BJ (cell line): ENCODE results near the gene GATA5. TPM values are rescaled to one million over a fixed set of nuclear protein-coding genes. Genes with fewer than 3 reads are reported as not detected.

Experiments used
- CTCF ChIA-PET: fragments of 350-600 bp; formaldehyde crosslinking; extraction: SDS; loops from one replicate; lab custom pipeline; 2021; ENCODE audit warnings: antibody characterized with exemption, inconsistent platforms; lab: Yijun Ruan, JAX
- POLR2A ChIA-PET: fragments of 300-600 bp; sonication (Branson Sonifier 250); formaldehyde crosslinking; extraction: SDS; loops from one replicate; lab custom pipeline; 2021; ENCODE audit warnings: antibody characterized with exemption; lab: Charles Lee
- DNase-seq: peaks from one replicate; pipeline ENCODE4 v3.0.0-alpha.2; 2011; ENCODE audit warnings: low read depth
- H3K27me3 ChIP-seq: 2 replicates; pipeline ENCODE4 v1.6.0; 2011; ENCODE audit warnings: low read length; ENCODE audit not compliant: control insufficient read depth, insufficient read depth
- H3K36me3 ChIP-seq: 2 replicates; pipeline ENCODE4 v1.5.1; 2011; ENCODE audit warnings: low read length; ENCODE audit not compliant: control insufficient read depth, insufficient read depth
- H3K4me3 ChIP-seq: 2 replicates; pipeline ENCODE4 v1.5.1; 2011; ENCODE audit warnings: low read depth, mild to moderate bottlenecking, control low read depth, low read length
- polyA plus RNA-seq: library from polyadenylated mRNA; depleted of rRNA; stranded (reverse); fragments of >200 nt; gene quantifications from 2 replicates; pipeline ENCODE4 v1.2.3, GENCODE V29; 2011
- TF ChIP-seq, protein P1 (sequence below): IDR thresholded peaks from 2 replicates; pipeline ENCODE4 v1.5.1; 2011; ENCODE audit warnings: low read depth, mild to moderate bottlenecking, control low read depth, inconsistent platforms, low read length, moderate library complexity; ENCODE audit not compliant: insufficient read depth

The GATA5 gene
- polyA plus RNA-seq, 1 experiment: not detected

DNA sequence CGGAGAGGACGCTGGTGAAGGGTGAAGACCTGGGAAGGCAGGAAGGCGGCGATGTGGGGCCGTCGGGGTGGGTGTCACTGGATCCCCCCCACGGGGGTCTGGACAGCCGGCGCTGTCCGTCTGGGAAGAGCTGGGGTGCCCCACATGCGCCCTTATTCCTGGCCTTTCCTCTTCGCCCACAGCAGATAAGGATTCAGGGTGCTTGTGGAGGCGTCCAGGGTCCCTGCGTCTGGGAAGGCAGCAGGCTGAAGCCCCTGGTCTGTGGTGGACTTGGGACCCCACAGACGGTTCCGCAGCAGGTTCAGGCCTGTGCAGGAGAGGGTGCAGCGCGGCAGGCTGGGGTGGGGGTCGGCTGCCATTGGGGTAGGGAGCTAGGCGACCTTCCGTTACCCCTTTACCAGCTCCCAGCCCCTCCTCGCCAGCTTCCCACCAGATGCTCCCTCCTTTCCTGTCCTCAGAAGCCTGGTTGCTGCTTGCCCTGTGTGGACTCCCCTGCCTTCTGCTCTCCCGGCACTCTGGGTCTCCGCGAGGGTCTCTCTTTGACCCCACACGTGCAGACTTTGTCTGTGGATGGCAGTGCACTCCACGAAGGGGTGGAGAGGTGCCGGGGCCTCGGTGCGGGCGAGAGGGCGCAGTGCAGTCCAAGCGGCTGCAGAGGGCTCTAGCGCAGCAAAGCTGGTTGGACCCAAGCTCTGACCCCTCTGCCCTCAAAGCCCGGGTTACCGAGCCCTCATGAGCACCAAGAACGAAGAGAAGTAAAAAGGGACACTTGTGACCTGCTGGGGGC is 2.1 kb upstream of the GATA5 start:
- CTCF ChIA-PET: interaction anchor here (2.4 kb wide), 1 partner anchor 22 kb away, joined by 10 read pairs; no protein-coding TSS in a partner anchor
- H3K27me3 ChIP-seq: peaks cover 34% of the 10 kb centered on the region
- TF ChIP-seq, protein P1, sequence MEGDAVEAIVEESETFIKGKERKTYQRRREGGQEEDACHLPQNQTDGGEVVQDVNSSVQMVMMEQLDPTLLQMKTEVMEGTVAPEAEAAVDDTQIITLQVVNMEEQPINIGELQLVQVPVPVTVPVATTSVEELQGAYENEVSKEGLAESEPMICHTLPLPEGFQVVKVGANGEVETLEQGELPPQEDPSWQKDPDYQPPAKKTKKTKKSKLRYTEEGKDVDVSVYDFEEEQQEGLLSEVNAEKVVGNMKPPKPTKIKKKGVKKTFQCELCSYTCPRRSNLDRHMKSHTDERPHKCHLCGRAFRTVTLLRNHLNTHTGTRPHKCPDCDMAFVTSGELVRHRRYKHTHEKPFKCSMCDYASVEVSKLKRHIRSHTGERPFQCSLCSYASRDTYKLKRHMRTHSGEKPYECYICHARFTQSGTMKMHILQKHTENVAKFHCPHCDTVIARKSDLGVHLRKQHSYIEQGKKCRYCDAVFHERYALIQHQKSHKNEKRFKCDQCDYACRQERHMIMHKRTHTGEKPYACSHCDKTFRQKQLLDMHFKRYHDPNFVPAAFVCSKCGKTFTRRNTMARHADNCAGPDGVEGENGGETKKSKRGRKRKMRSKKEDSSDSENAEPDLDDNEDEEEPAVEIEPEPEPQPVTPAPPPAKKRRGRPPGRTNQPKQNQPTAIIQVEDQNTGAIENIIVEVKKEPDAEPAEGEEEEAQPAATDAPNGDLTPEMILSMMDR: no peak
- no peaks in the 10 kb centered on the region for H3K36me3 ChIP-seq
- H3K4me3 ChIP-seq: no peak overlapping the region
- POLR2A ChIA-PET: no interaction called here
- DNase-seq: no peak

DNA sequence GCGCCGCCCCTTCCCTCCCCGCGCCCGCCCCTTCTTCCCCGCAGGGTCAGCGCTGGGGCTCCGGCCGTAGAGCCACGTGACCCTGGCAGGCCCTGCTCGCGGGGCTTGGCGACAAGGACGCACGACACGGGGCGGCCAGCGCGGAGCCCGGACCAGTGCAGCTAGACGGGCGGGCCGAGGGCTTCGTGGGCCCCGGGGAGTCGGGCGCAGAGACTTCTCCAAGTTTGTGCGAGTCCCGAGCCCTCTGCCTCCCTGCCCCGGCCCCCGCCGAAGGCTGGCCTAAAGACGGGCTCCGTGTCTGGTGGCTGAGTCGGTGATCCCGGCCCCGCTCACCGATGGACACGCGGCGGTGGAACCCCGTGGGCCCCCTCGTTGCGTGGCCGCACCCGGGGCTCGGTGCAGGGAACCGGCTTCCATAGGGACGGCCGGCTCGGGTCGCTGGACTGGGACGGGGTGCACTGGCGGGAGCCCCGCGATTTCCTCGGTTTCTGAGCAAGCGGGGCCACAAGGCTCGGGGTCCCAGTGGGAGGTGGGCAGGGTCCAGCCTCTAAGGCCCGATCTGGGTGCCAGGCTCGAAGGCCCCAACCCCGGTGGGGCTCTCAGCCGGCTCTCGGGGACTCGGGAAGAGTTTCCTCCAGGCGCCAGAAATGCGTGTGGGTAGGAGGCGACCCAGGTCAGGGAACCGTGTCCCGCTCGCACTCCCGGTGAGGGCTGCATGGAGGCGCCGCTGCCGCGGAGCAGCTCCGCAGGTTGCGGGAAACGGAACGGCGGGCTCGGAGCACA is 452 bp upstream of the GATA5 start:
- no peaks in the 10 kb centered on the region for H3K36me3 ChIP-seq
- ChIA-PET CTCF (interaction anchor here (1.0 kb wide), 1 partner anchor 140 kb away, joined by 3 read pairs; no protein-coding TSS in a partner anchor), POLR2A (no interaction called here)
- peaks cover 22% of the 10 kb centered on the region for H3K27me3 ChIP-seq
- no peak overlapping the region for H3K4me3 ChIP-seq
- no peak for DNase-seq
- TF ChIP-seq, protein P1: no peak

DNA sequence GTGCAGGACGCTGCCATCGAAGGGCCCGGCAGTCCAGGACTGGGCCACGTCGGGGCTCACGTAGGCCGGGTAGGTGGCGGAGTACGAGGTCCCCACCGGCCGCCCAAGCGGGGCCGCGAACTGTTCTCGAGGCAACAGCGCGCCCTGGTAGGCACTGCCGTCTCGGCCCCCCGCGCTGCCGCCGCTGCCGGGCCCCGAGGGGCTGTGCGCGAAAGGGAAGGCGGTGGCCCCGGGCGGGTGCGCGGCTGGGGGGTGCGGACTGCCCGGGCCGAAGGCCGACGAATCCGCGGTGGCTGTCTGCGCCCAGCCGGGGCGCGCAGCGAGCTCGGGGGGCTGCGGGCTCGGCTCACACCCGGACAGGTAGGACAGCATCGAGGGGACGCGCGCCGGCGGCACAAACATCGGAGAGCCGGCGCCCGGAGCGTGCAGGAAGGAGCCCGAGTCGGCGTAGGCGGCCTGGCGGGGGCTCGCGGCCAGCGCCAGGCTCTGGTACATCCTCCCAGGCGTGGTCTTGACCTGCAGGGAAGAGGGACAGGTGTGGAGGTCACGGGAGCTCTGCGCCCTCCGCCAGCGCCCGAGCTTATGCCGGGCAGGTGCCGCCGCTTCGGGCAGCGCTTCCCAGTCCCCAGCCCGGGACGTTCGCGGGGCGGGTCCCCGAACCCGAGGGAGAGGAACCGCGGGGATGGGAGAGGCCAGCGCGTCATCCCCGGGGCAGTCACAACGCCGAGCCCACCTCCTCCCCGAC is 596 bp downstream of the GATA5 start:
- no peaks in the 10 kb centered on the region for H3K36me3 ChIP-seq
- TF ChIP-seq, protein P1: no peak
- H3K4me3 ChIP-seq: no peak overlapping the region
- CTCF ChIA-PET: interaction anchor here (1.0 kb wide), 1 partner anchor 141 kb away, joined by 3 read pairs; no protein-coding TSS in a partner anchor
- peaks cover 22% of the 10 kb centered on the region for H3K27me3 ChIP-seq
- POLR2A ChIA-PET: no interaction called here
- no peak for DNase-seq

DNA sequence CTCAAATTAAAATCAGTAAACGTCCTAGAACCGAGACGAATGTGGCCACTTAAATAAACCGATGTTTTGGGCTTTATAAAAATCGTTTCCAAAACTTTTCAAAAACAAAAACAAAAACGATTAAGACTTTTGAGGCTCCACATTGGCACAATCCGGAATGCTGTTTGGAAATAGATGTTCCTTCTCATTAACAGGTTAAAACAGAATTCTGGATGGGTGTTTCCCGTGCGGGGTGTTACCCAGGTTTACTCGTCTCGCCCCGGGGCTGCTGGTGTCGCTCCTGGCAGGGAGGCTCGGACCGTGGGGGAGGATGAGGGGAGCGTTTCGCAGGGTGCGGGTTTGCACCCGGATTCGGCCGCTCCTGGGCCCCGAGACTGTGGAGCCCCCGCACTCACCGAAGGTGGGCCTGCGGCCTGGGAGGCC is 1.2 kb downstream of the GATA5 start:
- CTCF ChIA-PET: no interaction called here
- H3K4me3 ChIP-seq: no peak overlapping the region
- POLR2A ChIA-PET: no interaction called here
- H3K36me3 ChIP-seq: no peaks in the 10 kb centered on the region
- H3K27me3 ChIP-seq: peaks cover 21% of the 10 kb centered on the region
- DNase-seq: no peak
- TF ChIP-seq, protein P1: no peak
